ENCODE measurements around the gene ARHGAP22.

Gene ARHGAP22

DNA sequence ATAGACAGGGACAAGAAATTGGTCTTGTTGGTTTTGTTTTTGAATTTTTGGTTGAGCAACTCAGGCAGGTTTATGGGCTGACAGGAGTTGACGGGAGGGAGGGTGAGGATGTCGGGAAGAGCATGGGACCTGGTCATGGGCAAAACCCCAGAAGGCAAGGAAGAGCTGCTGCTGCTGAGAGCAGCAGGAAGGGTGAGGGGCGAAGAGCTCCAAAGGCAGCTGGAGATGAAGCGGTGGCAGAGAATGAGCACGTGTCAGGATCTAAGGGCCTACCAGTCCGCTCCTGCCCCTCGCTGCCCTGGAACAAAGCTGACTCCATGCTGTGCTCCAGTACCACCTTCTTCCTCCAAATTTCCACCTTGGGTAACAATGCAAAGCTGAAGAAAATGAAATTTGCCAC lies 84.3 kb downstream of the ARHGAP22 start:
- TF ChIP-seq, protein P1, sequence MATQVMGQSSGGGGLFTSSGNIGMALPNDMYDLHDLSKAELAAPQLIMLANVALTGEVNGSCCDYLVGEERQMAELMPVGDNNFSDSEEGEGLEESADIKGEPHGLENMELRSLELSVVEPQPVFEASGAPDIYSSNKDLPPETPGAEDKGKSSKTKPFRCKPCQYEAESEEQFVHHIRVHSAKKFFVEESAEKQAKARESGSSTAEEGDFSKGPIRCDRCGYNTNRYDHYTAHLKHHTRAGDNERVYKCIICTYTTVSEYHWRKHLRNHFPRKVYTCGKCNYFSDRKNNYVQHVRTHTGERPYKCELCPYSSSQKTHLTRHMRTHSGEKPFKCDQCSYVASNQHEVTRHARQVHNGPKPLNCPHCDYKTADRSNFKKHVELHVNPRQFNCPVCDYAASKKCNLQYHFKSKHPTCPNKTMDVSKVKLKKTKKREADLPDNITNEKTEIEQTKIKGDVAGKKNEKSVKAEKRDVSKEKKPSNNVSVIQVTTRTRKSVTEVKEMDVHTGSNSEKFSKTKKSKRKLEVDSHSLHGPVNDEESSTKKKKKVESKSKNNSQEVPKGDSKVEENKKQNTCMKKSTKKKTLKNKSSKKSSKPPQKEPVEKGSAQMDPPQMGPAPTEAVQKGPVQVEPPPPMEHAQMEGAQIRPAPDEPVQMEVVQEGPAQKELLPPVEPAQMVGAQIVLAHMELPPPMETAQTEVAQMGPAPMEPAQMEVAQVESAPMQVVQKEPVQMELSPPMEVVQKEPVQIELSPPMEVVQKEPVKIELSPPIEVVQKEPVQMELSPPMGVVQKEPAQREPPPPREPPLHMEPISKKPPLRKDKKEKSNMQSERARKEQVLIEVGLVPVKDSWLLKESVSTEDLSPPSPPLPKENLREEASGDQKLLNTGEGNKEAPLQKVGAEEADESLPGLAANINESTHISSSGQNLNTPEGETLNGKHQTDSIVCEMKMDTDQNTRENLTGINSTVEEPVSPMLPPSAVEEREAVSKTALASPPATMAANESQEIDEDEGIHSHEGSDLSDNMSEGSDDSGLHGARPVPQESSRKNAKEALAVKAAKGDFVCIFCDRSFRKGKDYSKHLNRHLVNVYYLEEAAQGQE (IDR thresholded peaks at IDR 0.05; ENCODE audit: insufficient replicate concordance, low read depth) = no peak
- TF ChIP-seq GABPA (IDR thresholded peaks at IDR 0.05; ENCODE audit: low read depth) (no peak), POLR2AphosphoS5 (IDR thresholded peaks at IDR 0.05; ENCODE audit: low read depth) (no peak), SPI1 (IDR thresholded peaks at IDR 0.05; ENCODE audit: borderline replicate concordance, low read depth) (no peak)
- TF ChIP-seq, protein P2, sequence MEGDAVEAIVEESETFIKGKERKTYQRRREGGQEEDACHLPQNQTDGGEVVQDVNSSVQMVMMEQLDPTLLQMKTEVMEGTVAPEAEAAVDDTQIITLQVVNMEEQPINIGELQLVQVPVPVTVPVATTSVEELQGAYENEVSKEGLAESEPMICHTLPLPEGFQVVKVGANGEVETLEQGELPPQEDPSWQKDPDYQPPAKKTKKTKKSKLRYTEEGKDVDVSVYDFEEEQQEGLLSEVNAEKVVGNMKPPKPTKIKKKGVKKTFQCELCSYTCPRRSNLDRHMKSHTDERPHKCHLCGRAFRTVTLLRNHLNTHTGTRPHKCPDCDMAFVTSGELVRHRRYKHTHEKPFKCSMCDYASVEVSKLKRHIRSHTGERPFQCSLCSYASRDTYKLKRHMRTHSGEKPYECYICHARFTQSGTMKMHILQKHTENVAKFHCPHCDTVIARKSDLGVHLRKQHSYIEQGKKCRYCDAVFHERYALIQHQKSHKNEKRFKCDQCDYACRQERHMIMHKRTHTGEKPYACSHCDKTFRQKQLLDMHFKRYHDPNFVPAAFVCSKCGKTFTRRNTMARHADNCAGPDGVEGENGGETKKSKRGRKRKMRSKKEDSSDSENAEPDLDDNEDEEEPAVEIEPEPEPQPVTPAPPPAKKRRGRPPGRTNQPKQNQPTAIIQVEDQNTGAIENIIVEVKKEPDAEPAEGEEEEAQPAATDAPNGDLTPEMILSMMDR (IDR thresholded peaks at IDR 0.05; ENCODE audit: insufficient read depth, low read length) = no peak
- H3K4me3 ChIP-seq (replicated peaks; ENCODE audit: insufficient read depth, low read length) = no peak overlapping the region
- no peak overlapping the region for H3K27ac ChIP-seq (replicated peaks)
- no peak for DNase-seq (ENCODE audit: low read depth in 1 of 2, low spot score in 1 of 2)
- H3K27me3 ChIP-seq (ENCODE audit: insufficient read depth, poor library complexity, severe bottlenecking) = peaks cover 4% of the 10 kb centered on the region

DNA sequence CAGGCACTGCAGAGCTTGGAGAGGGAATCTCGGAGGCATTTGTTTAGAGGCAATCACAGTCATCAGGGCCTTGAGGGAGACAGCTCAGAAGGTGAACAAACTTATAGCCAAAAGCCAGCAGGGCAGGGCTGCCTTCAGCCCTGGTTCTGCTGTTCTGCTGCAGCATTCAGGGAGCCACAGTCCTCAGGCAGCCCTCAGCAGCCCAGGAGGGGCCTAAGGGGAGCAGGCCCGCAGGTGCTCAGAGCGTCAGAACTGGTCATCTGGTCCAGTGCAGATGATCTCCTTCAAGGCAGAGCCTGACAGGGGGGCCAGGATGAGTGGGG lies 84.7 kb downstream of the ARHGAP22 start:
- no peak overlapping the region for H3K4me3 ChIP-seq (replicated peaks; ENCODE audit: insufficient read depth, low read length)
- no peak for DNase-seq (ENCODE audit: low read depth in 1 of 2, low spot score in 1 of 2)
- no peak overlapping the region for H3K27ac ChIP-seq (replicated peaks)

DNA sequence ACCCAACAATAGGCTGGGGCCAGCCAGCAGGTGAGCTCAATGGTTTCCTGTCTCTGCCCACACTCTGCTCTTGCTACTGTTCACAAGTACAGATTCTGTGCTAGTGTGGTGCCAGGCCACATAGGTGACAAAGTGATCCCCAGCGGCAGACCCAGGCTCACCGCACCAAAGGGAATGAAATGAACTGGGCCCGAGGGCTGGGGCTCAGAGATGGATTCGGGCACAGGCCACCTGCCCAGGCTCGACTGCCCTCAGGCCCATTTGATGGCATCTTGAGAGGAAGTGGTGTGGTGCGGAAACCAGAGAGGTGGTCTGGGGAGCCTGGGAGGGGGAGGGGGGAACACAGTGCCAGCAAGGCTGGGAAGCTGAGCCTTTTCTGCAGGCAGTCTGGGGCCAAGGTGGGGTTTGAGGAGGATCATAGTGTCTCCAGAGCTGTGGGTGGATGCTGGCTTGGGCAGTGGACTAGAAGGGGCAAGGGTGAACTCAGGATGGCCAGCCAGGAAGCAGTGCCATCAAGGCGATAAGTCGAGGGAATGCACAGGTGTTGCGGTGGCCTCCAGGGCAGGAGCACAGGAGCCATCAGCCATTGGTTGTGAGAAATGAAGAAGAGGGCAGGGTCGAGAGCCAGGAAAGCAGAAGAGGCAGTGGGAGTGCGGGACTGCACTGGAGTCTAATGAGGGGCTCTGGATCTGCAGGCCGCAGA lies 85.2 kb downstream of the ARHGAP22 start:
- H3K27me3 ChIP-seq (ENCODE audit: insufficient read depth, poor library complexity, severe bottlenecking) = peaks cover 3% of the 10 kb centered on the region
- H3K27ac ChIP-seq (replicated peaks) = no peak overlapping the region
- no peak overlapping the region for H3K4me3 ChIP-seq (replicated peaks; ENCODE audit: insufficient read depth, low read length)
- no peak for DNase-seq (ENCODE audit: low read depth in 1 of 2, low spot score in 1 of 2)
- TF ChIP-seq, protein P1 (IDR thresholded peaks at IDR 0.05; ENCODE audit: insufficient replicate concordance, low read depth) = no peak

More for the DNA sequence above, 84.7 kb downstream of the ARHGAP22 start:
- TF ChIP-seq POLR2AphosphoS5 (IDR thresholded peaks at IDR 0.05; ENCODE audit: low read depth) = no peak
- TF ChIP-seq, protein P2 (IDR thresholded peaks at IDR 0.05; ENCODE audit: insufficient read depth, low read length) = no peak
- TF ChIP-seq, protein P1 (IDR thresholded peaks at IDR 0.05; ENCODE audit: insufficient replicate concordance, low read depth) = no peak
- TF ChIP-seq GABPA (IDR thresholded peaks at IDR 0.05; ENCODE audit: low read depth) = no peak
- TF ChIP-seq SPI1 (IDR thresholded peaks at IDR 0.05; ENCODE audit: borderline replicate concordance, low read depth) = no peak
- peaks cover 3% of the 10 kb centered on the region for H3K27me3 ChIP-seq (ENCODE audit: insufficient read depth, poor library complexity, severe bottlenecking)
